ENCODE results near the gene FAM83C. TPM values are rescaled to one million over a fixed set of nuclear protein-coding genes. Genes with fewer than 3 reads are reported as not detected.

FAM83C gene
- total RNA-seq, 1 experiment from 2014 or later, result not detected

DNA sequence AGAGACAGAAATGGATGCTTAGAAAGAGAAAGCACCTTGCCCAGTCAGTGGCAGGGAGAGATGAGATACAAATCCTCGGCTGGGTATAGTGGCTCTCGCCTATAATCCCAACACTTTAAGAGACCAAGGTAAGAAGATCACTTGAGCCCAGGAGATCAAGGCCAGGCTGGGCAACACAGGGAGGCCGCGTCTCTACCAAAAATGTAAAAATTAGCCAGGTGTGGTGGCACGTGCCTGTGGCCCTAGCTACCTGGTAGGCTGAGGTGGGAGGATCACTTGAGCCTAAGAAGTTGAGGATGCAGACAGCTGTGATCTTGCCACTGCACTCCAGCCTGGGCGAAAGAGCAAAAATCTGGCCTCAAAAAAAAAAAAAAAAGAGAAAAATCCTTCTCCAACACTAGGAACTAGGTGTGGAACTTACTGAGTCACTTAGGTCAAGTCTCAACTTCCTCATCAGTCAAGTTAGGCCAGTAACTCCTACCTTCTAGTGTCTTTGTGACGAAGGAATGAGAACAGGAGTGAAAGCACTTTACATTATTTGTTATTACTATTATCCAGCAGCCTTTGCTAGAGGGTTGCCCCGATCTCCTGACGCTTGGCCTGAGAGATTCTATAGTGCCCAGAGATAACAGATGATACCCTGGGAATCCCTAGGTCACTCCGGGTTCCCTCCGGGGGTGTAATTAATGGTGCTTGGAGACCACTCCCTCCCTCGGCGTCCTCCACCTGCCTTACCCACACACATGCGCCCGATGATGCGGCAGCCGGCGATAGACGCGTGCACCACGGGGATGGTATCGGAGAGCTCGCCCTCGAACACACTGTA is 8.6 kb downstream of the FAM83C start:
- Histone ChIP-seq H3K9me2 (replicated peaks; ENCODE audit: low read length) (no peaks in the 10 kb centered on the region), H3K4me2 (ENCODE audit: low read length) (peak overlapping the region; percentile 95), H3K27ac (ENCODE audit: low read length) (peak overlapping the region; percentile 72), H3K9ac (ENCODE audit: low read length) (peak overlapping the region; percentile 98), H2AFZ (ENCODE audit: low read length) (peak overlapping the region; percentile 96; the same call in 1 of the 2 replicates), H3K4me1 (ENCODE audit: insufficient read depth, low read length) (peaks cover 16% of the 10 kb centered on the region), H3K9me3 (ENCODE audit: low read length) (no peaks in the 10 kb centered on the region), H3K27me3 (ENCODE audit: low read length) (no peaks in the 10 kb centered on the region), H3K4me3 (ENCODE audit: low read length) (peak overlapping the region; percentile 98), H3K79me2 (ENCODE audit: low read length) (peaks cover 42% of the 10 kb centered on the region), H4K20me1 (ENCODE audit: low read length) (peaks cover 7% of the 10 kb centered on the region; the same call in 1 of the 2 replicates), H3F3A (ENCODE audit: low read length, unreplicated experiment) (peaks cover 16% of the 10 kb centered on the region), H3K36me3 (ENCODE audit: low read depth, low read length) (peaks cover 32% of the 10 kb centered on the region)
- intact Hi-C loops (cut with micrococcal nuclease), result loop anchor here (2.0 kb wide), 1 partner anchor 19 kb away; no protein-coding TSS in a partner anchor
- POLR2A ChIA-PET (ENCODE audit: unreplicated experiment), result no interaction called here
- TF ChIP-seq, protein P1, sequence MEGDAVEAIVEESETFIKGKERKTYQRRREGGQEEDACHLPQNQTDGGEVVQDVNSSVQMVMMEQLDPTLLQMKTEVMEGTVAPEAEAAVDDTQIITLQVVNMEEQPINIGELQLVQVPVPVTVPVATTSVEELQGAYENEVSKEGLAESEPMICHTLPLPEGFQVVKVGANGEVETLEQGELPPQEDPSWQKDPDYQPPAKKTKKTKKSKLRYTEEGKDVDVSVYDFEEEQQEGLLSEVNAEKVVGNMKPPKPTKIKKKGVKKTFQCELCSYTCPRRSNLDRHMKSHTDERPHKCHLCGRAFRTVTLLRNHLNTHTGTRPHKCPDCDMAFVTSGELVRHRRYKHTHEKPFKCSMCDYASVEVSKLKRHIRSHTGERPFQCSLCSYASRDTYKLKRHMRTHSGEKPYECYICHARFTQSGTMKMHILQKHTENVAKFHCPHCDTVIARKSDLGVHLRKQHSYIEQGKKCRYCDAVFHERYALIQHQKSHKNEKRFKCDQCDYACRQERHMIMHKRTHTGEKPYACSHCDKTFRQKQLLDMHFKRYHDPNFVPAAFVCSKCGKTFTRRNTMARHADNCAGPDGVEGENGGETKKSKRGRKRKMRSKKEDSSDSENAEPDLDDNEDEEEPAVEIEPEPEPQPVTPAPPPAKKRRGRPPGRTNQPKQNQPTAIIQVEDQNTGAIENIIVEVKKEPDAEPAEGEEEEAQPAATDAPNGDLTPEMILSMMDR (conservative IDR thresholded peaks at IDR 0.05; ENCODE audit: low read depth, low read length), result no peak
- TF ChIP-seq EZH2 (IDR thresholded peaks at IDR 0.05; ENCODE audit: low read length, unreplicated experiment) (no peak), EZH2phosphoT487 (IDR thresholded peaks at IDR 0.05; ENCODE audit: borderline replicate concordance, low read length) (no peak)
- DNase-seq (no peak), ATAC-seq (peak; percentile 12)
- TSS peak; percentile 63 for BruUV-seq (replicated peaks)
- CTCF ChIA-PET, result interaction anchor here (1.0 kb wide), 1 partner anchor 187 kb away, joined by 11 read pairs; no protein-coding TSS in a partner anchor

DNA sequence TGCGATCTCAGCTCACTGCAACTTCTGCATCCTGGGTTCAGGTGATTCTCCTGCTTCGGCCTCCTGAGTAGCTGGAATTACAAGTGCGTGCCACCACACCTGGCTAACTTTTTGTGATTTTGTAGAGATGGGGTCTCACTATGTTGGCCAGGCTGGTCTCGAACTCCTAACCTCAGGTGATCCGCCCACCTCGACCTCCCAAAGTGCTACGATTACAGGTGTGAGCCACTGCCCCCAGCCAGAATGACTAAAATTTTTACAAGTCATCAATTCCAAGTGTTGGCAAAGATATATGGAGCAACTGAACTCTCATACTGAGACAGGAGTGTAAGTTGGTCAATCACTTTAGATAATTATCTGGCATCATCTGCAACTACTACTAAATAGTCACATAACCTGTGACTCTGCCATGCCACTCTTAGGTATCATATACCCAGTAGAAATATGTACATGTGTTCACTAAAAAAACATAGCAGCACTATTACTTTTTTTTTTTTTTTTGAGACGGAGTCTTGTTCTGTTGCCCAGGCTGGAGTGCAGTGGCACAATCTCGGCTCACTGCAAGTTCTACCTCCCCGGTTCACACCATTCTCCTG is 10.6 kb downstream of the FAM83C start:
- DNase-seq, result no peak

More for the DNA sequence above, 10.6 kb downstream of the FAM83C start:
- CTCF ChIA-PET, result no interaction called here
- Histone ChIP-seq H3F3A (ENCODE audit: low read length, unreplicated experiment) (peaks cover 20% of the 10 kb centered on the region), H3K9me2 (replicated peaks; ENCODE audit: low read length) (no peaks in the 10 kb centered on the region), H4K20me1 (ENCODE audit: low read length) (peaks cover 7% of the 10 kb centered on the region; the same call in 1 of the 2 replicates), H3K9ac (ENCODE audit: low read length) (no peak overlapping the region), H3K27ac (ENCODE audit: low read length) (no peak overlapping the region), H3K9me3 (ENCODE audit: low read length) (no peaks in the 10 kb centered on the region), H3K4me1 (ENCODE audit: insufficient read depth, low read length) (peaks cover 27% of the 10 kb centered on the region), H2AFZ (ENCODE audit: low read length) (no peak overlapping the region), H3K79me2 (ENCODE audit: low read length) (peaks cover 51% of the 10 kb centered on the region), H3K4me3 (ENCODE audit: low read length) (no peak overlapping the region), H3K4me2 (ENCODE audit: low read length) (no peak overlapping the region), H3K36me3 (ENCODE audit: low read depth, low read length) (peaks cover 36% of the 10 kb centered on the region), H3K27me3 (ENCODE audit: low read length) (no peaks in the 10 kb centered on the region)
- intact Hi-C loops (cut with micrococcal nuclease), result no loop called here
- BruUV-seq (replicated peaks), result no TSS peak
- no peak for ATAC-seq
- TF ChIP-seq, protein P1 (conservative IDR thresholded peaks at IDR 0.05; ENCODE audit: low read depth, low read length), result no peak
- POLR2A ChIA-PET (ENCODE audit: unreplicated experiment), result interaction anchor here (0.6 kb wide), 1 partner anchor 190 kb away, joined by 3 read pairs; no protein-coding TSS in a partner anchor
